RWPE2 (cell line): ENCODE results near the gene ITK.

Experiments used
- ATAC-seq: fragments of 200-7000 bp; cut with Tn5 transposase; 3 replicates; pipeline ENCODE4 v1.9.1; 2021; ENCODE audit warnings: low read depth
- DNase-seq: peaks from one replicate; pipeline ENCODE4 v3.0.0-alpha.2; 2020; ENCODE audit warnings: low spot score
- H3K27ac ChIP-seq: fragments of 450-650 bp; 2 replicates; pipeline ENCODE4 v1.5.1; 2017; ENCODE audit warnings: mild to moderate bottlenecking; ENCODE audit not compliant: poor library complexity, severe bottlenecking
- H3K27me3 ChIP-seq: fragments of 250-450 bp; sonication (Bioruptor Pico); 2 replicates; pipeline ENCODE4 v1.5.1; 2021; ENCODE audit warnings: mild to moderate bottlenecking, moderate library complexity; ENCODE audit not compliant: insufficient read depth, poor library complexity, severe bottlenecking
- H3K36me3 ChIP-seq: fragments of 250-450 bp; sonication (Bioruptor Pico); 2 replicates; pipeline ENCODE4 v1.5.1; 2020; ENCODE audit warnings: low read depth, mild to moderate bottlenecking, moderate library complexity
- H3K4me1 ChIP-seq: fragments of 250-450 bp; sonication (Bioruptor Pico); 2 replicates; pipeline ENCODE4 v1.5.1; 2021; ENCODE audit warnings: mild to moderate bottlenecking, moderate library complexity; ENCODE audit not compliant: insufficient read depth, poor library complexity, severe bottlenecking
- H3K4me3 ChIP-seq: fragments of 250-450 bp; sonication (Bioruptor Pico); 2 replicates; pipeline ENCODE4 v1.5.1; 2021; ENCODE audit warnings: mild to moderate bottlenecking, moderate library complexity; ENCODE audit not compliant: severe bottlenecking
- H3K9me3 ChIP-seq: fragments of 250-450 bp; sonication (Bioruptor Pico); 2 replicates; pipeline ENCODE4 v1.5.1; 2021; ENCODE audit warnings: mild to moderate bottlenecking, moderate library complexity; ENCODE audit not compliant: severe bottlenecking
- CTCF ChIP-seq: fragments of 450-650 bp; IDR thresholded peaks from one replicate; pipeline ENCODE4 v1.5.1; 2017; ENCODE audit warnings: mild to moderate bottlenecking, moderate library complexity; ENCODE audit not compliant: poor library complexity, severe bottlenecking

The ITK gene

GRCh38 chr5:157245476-157245875 lies 64.8 kb downstream of the ITK start:
- H3K27me3 ChIP-seq = no peaks in the 10 kb centered on the region
- H3K4me3 ChIP-seq = no peak overlapping the region
- no peaks in the 10 kb centered on the region for H3K36me3 ChIP-seq
- H3K4me1 ChIP-seq = no peaks in the 10 kb centered on the region
- no peak overlapping the region for H3K27ac ChIP-seq
- no peaks in the 10 kb centered on the region for H3K9me3 ChIP-seq
- DNase-seq (no peak), ATAC-seq (peak; percentile 58; the same call in 1 of the 3 replicates)
- TF ChIP-seq CTCF = no peak

DNA sequence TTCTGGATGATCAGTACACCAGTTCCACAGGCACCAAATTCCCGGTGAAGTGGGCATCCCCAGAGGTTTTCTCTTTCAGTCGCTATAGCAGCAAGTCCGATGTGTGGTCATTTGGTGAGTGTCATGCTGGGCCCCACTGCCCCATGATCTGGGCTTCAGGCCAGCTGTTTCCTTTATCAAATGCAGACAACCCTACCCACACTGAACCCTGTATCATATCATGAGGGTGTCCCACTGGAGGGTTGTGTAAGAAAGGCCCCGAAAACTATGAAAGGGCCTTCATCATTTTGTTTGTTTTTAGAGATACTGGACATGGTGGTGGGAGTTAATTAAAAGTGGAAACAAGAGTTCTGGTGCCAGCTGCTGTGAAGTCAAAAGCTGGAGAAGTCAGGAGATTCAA lies 65.2 kb downstream of the ITK start:
- no peaks in the 10 kb centered on the region for H3K9me3 ChIP-seq
- no peak for DNase-seq
- no peaks in the 10 kb centered on the region for H3K36me3 ChIP-seq
- no peak for TF ChIP-seq CTCF
- H3K4me1 ChIP-seq = no peaks in the 10 kb centered on the region
- no peak for ATAC-seq
- no peak overlapping the region for H3K27ac ChIP-seq
- no peak overlapping the region for H3K4me3 ChIP-seq
- H3K27me3 ChIP-seq = no peaks in the 10 kb centered on the region

GRCh38 chr5:157247267-157247666 lies 66.6 kb downstream of the ITK start:
- no peak for TF ChIP-seq CTCF
- ATAC-seq (no peak), DNase-seq (no peak)
- H3K36me3 ChIP-seq = no peaks in the 10 kb centered on the region
- no peaks in the 10 kb centered on the region for H3K4me1 ChIP-seq
- no peaks in the 10 kb centered on the region for H3K27me3 ChIP-seq
- H3K4me3 ChIP-seq = no peak overlapping the region
- no peaks in the 10 kb centered on the region for H3K9me3 ChIP-seq
- no peak overlapping the region for H3K27ac ChIP-seq

DNA sequence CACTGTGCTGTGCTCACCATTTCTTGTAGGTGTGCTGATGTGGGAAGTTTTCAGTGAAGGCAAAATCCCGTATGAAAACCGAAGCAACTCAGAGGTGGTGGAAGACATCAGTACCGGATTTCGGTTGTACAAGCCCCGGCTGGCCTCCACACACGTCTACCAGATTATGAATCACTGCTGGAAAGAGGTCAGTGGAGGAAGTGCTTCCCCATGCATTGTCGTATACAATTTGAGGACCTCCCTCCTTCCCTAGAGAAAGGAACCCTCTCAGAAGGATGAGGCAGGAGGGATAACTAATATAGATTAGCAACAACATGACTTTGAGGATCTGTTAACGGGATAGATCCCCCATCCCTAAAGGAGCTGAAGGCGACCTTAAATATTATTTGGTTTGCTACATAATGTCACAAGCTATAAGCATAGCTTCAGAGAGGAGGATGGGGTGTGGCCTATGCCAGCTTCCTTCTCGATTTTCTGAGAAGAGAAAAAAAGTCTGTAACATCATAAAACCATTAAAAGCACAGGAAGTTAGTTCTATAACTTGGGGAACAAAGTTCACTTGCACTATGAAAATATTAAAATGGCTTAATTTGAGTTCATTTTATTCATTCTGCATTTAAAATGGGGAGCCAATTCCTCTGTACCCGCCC lies 68.3 kb downstream of the ITK start:
- Histone ChIP-seq H3K9me3 (no peaks in the 10 kb centered on the region), H3K4me1 (no peaks in the 10 kb centered on the region), H3K27ac (no peak overlapping the region), H3K4me3 (no peak overlapping the region), H3K27me3 (no peaks in the 10 kb centered on the region), H3K36me3 (no peaks in the 10 kb centered on the region)
- ATAC-seq (no peak), DNase-seq (no peak)
- TF ChIP-seq CTCF = no peak

- DNase-seq (no peak), ATAC-seq (peak; percentile 37; the same call in 2 of the 3 replicates)
- TF ChIP-seq CTCF = no peak
- no peaks in the 10 kb centered on the region for H3K9me3 ChIP-seq
- no peak overlapping the region for H3K4me3 ChIP-seq
- no peaks in the 10 kb centered on the region for H3K4me1 ChIP-seq
- no peaks in the 10 kb centered on the region for H3K27me3 ChIP-seq
- no peak overlapping the region for H3K27ac ChIP-seq
- H3K36me3 ChIP-seq = no peaks in the 10 kb centered on the region
These were observed 72.2 kb downstream of the ITK start for GRCh38 chr5:157252711-157253465.
